Heart left ventricle (tissue), 16 donors: Measurements from ENCODE around the gene STUB1. TPM values are rescaled to one million over a fixed set of nuclear protein-coding genes. Genes with fewer than 3 reads are reported as not detected.

Experiments used
- ATAC-seq, 4 donors: fragments of 200-7000 bp; cut with Tn5 transposase; one replicate each; pipeline ENCODE4 v1.9.1; 2020 to 2022; ENCODE audit warnings: moderate library complexity in 4 of 4, mild to moderate bottlenecking in 3 of 4, moderate number of reproducible peaks in 1 of 4
- DNase-seq, 5 donors: peaks; one replicate each; pipeline ENCODE4 v3.0.0-alpha.2; 2020
- H3K27ac ChIP-seq, 12 donors: fragments of 200-600 bp; sonication (generic) in 4 of 12; one replicate each; pipeline versions ENCODE4 v1.5.0 to v1.8.0; 2016 to 2022; ENCODE audit warnings: mild to moderate bottlenecking in 2 of 12
- H3K27me3 ChIP-seq, 9 donors: fragments of 200-600 bp; sonication (generic) in 2 of 9; one replicate each; pipeline versions ENCODE4 v1.5.1 to v1.8.0; 2016 to 2022; ENCODE audit warnings: mild to moderate bottlenecking in 3 of 9
- H3K36me3 ChIP-seq, 9 donors: fragments of 200-600 bp; sonication (generic) in 2 of 9; one replicate each; pipeline versions ENCODE4 v1.5.0 to v1.8.0; 2018 to 2022; ENCODE audit warnings: mild to moderate bottlenecking in 2 of 9
- H3K4me1 ChIP-seq, 12 donors: fragments of 200-600 bp; sonication (generic) in 4 of 12; one replicate each; pipeline versions ENCODE4 v1.5.0 to v1.8.0; 2016 to 2022; ENCODE audit warnings: mild to moderate bottlenecking in 3 of 12
- H3K4me3 ChIP-seq, 12 donors: fragments of 200-600 bp; sonication (generic) in 4 of 12; one replicate each; pipeline versions ENCODE4 v1.5.0 to v1.8.0; 2017 to 2022; ENCODE audit warnings: mild to moderate bottlenecking in 9 of 12, moderate library complexity in 4 of 12
- H3K9me3 ChIP-seq, 12 donors: fragments of 200-600 bp; sonication (generic) in 4 of 12; one replicate each; pipeline versions ENCODE4 v1.5.0 to v1.8.0; 2016 to 2022; ENCODE audit warnings: mild to moderate bottlenecking in 1 of 12
- POLR2A ChIP-seq, 2 donors: fragments of 450-650 bp; IDR thresholded peaks; one replicate each; pipeline ENCODE4 v1.6.1; 2017; ENCODE audit warnings: antibody characterized with exemption in 2 of 2, mild to moderate bottlenecking in 2 of 2, moderate library complexity in 2 of 2
- WGBS, 4 donors: extraction: QIAGEN DNeasy Blood & Tissue Kit in 2 of 4; methylation state at CpG; one replicate each; pipeline versions ENCODE4 v1.1.5 to v1.1.7; 2013 to 2018; 5-methylcytosine and 5-hydroxymethylcytosine counted together
- intact Hi-C, 10 donors: fragments of 100-400 bp; cut with DNase I; formaldehyde crosslinking; loops; one replicate each; pipeline versions ENCODE4 v1.11.1 to v1.14.2; 2022
- polyA plus RNA-seq, 2 donors: library from polyadenylated mRNA; stranded (reverse); fragments of 200-250 nt; gene quantifications; one replicate each; pipeline ENCODE4 v1.2.3, GENCODE V29; 2013
- total RNA-seq, 9 donors: library from RNA; depleted of rRNA in 2 of 9; stranded (reverse); fragments of >200 nt in 2 of 9; fragmentation: NEBNext Ultra II Directional in 3 of 9; extraction: Animal tissue kit (Norgen Biotek cat#: 25700) in 3 of 9; gene quantifications; one replicate each; pipeline versions ENCODE4 v1.1.0 to v1.2.4, GENCODE V29; 2016 to 2023
- TF ChIP-seq, protein P1 (sequence below), 12 donors: fragments of 200-600 bp; sonication (generic) in 4 of 12; IDR thresholded peaks; one replicate each; pipeline versions ENCODE4 v1.5.0 to v1.8.0; 2018 to 2022; ENCODE audit warnings: antibody characterized with exemption in 12 of 12, mild to moderate bottlenecking in 5 of 12
- donor health status: ischemic (EF 13 %, LVEDD 7.1; RV severe dilation, severe dysfunction).
- donor health status: healthy with polysubstance abuse.
- donor health status: DM: no; HTN: yes; CAD: no.
- donor health status: DM: no; HTN: no; CAD: no.
- donor health status: ischemic (EF 25% LVEDD 6.9; RV normal size, moderate dysfunction).
- donor health status: ischemic (EF 25% LVEDD 5.7; RV mildly dilated, moderate dysfunction).
- donor health status: healthy.
- donor health status: DM: yes; HTN: yes; CAD: no.
- donor health status: ischemic (EF 35%, LVEDD 5.7; RV mildly dilated, moderate dysfunction).
- donor health status: nonischemic (EF 11% LVEDD 7.7; RV severe dilation, severe dysfunction).
- donor health status: DM: yes; HTN: yes; CAD: no.
- donor health status: PGD.
- donor health status: ischemic (EF 29% LVEDD 5.4; RV normal size, mild dysfunction).
- donor health status: nonischemic (EF 23%, LVEDD 6.1; RV moderate dilation, normal function).

STUB1 gene
- total and polyA plus RNA-seq, 11 donors, result 93.7 to 198 (median 116) TPM

DNA sequence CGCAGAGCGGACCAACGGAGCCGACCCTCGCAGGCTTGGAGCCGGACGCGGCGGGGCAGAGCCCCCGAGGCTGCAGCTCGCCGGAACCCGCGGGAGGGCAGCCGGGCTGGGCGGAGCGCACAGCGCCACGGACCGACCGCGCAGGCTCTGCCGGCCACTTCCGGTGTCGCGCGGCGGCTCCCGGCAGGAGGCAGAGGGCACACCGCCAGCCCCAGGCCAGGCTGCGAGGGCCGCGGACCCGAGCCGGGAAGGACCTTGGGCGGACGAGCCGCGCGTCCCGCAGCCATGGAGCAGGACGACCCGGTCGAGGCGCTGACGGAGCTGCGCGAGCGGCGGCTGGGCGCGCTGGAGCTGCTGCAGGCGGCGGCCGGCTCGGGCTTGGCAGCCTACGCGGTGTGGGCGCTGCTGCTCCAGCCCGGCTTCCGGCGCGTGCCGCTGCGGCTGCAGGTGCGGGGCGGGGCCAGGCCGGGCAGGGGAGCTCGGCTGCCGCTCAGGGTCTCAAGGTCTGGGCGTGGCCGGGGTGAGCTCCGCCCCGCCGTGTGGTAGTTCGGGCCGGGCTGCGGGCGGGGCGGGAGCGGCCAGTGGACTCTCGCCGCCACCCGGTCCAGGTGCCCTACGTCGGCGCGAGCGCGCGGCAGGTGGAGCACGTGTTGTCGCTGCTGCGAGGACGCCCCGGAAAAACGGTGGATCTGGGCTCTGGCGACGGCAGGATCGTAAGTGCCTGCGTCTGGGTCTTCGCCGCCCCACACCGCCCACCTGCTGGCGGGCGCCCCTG lies 41.0 kb downstream of the STUB1 start, which contains the start of gene ANTKMT:
Gene ANTKMT, plus strand, starts transcription at position 157 of the 775 bp plus-strand sequence. Its CDS starts 129 bp downstream, at position 286.
- H3K9me3 ChIP-seq, result no peaks in the 10 kb centered on the region
- peak within 1 kb of the TSS; percentile 62 to 98 (median 94) for H3K27ac ChIP-seq
- intact Hi-C loops, result no loop called here
- 1 to 60% (median 6%) methylated on average over 2 to 106 of the region's 106 CpGs for WGBS, 4 donors
- H3K4me1 ChIP-seq, result peaks cover 4 to 45% (median 30%) of the 10 kb centered on the region in 12 donors
- ATAC-seq (peak; percentile 34 to 89 (median 75)), DNase-seq (peak; percentile 80 to 88 (median 83))
- H3K36me3 ChIP-seq, result peaks cover 0 to 6% (median 0%) of the 10 kb centered on the region in 9 donors
- H3K4me3 ChIP-seq, result peak within 1 kb of the TSS; percentile 58 to 92 (median 80)
- H3K27me3 ChIP-seq, result peaks cover 0 to 7% (median 0%) of the 10 kb centered on the region in 9 donors
- TF ChIP-seq, protein P1, sequence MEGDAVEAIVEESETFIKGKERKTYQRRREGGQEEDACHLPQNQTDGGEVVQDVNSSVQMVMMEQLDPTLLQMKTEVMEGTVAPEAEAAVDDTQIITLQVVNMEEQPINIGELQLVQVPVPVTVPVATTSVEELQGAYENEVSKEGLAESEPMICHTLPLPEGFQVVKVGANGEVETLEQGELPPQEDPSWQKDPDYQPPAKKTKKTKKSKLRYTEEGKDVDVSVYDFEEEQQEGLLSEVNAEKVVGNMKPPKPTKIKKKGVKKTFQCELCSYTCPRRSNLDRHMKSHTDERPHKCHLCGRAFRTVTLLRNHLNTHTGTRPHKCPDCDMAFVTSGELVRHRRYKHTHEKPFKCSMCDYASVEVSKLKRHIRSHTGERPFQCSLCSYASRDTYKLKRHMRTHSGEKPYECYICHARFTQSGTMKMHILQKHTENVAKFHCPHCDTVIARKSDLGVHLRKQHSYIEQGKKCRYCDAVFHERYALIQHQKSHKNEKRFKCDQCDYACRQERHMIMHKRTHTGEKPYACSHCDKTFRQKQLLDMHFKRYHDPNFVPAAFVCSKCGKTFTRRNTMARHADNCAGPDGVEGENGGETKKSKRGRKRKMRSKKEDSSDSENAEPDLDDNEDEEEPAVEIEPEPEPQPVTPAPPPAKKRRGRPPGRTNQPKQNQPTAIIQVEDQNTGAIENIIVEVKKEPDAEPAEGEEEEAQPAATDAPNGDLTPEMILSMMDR (IDR thresholded peaks at IDR 0.05), result peak in 5 of 12 donors; percentile 10 to 24 (median 20)
- TF ChIP-seq POLR2A (IDR thresholded peaks at IDR 0.05), result peak in 1 of 2 donors; percentile 85

DNA sequence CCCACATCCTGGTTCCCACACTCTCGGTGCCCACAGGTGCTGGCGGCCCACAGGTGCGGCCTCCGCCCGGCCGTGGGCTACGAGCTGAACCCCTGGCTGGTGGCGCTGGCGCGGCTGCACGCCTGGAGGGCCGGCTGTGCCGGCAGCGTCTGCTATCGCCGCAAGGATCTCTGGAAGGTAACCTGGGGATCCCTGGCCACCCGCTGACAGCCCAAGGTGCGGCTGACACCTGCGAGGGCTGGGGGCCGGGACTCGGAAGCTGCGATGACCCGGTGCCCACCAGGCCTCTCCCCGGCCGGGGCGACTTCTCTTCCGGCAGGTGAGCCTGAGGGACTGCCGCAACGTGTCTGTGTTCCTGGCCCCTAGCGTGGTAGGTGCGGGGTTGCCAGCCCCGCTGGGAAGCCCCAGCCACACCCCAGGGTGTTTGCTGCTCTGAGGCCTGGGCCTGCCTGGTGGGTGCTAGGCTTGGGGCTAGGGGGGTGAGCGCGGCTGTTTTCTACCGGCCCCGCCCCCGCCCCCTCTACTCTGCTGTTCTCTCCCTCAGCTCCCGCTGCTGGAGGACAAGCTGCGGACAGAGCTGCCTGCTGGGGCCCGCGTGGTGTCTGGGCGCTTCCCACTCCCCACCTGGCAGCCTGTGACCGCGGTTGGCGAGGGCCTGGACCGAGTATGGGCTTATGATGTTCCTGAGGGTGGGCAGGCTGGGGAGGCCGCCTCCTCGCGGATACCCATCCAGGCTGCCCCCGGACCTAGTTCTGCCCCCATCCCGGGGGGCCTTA lies 41.7 kb downstream of the STUB1 start:
- DNase-seq (no peak), ATAC-seq (no peak)
- Histone ChIP-seq H3K27me3 (peaks cover 0 to 9% (median 0%) of the 10 kb centered on the region in 9 donors), H3K36me3 (peaks cover 0 to 6% (median 0%) of the 10 kb centered on the region in 9 donors), H3K4me3 (peak overlapping the region; percentile 58 to 92 (median 80)), H3K27ac (peak overlapping the region; percentile 62 to 98 (median 94)), H3K4me1 (peaks cover 4 to 47% (median 29%) of the 10 kb centered on the region in 12 donors), H3K9me3 (no peaks in the 10 kb centered on the region)
- intact Hi-C loops, result no loop called here
- TF ChIP-seq POLR2A (IDR thresholded peaks at IDR 0.05), result no peak
- TF ChIP-seq, protein P1 (IDR thresholded peaks at IDR 0.05), result no peak
- WGBS, 4 donors, result 82 to 89% (median 85%) methylated on average over 26 to 51 of the region's 51 CpGs

DNA sequence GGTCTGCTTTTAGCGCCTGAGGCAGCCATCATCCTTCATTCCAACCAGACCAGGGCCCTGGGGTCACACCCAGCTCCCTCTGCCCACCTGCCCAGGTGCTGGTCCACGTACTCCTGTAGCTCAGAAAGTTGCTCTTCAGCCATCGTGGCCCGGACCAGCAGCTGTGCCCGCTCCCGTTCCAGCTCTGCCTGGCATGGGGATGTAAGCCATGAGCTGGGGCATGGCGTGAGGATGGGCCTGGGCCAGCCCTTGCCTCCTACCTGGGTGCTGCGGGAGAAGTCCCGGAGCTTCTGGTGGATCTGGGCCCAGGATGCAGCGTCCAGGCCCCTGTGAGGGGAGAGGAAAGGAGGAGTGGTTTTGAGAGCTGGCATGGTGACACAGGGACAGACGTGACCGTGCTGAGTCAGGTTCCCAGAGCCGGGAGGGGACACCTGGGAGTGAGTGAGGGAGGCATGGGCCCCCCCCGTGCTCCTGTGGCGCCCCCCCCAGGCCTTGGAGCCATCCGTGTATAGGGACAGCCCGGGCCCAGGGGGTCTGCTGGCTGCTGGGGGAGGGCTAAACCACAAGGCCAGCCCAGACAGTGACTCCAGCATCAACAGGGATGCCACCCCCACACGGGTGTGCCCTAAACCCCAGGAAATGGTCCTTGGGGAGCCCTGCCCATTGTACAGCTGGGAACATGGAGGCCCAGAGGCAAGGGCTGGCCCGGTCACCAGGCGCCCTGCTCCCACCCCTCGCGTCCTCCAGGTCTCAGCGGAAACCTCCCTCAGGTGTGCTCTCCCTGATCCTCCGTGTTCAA lies 42.8 kb downstream of the STUB1 start:
- TF ChIP-seq POLR2A (IDR thresholded peaks at IDR 0.05), result no peak
- TF ChIP-seq, protein P1 (IDR thresholded peaks at IDR 0.05), result no peak
- ATAC-seq (no peak), DNase-seq (no peak)
- H3K36me3 ChIP-seq, result peaks cover 0 to 6% (median 0%) of the 10 kb centered on the region in 9 donors
- WGBS, 4 donors, result 87 to 89% (median 88%) methylated on average over 16 to 24 of the region's 24 CpGs
- H3K27ac ChIP-seq, result no peak overlapping the region
- no peak overlapping the region for H3K4me3 ChIP-seq
- intact Hi-C loops, result no loop called here
- H3K4me1 ChIP-seq, result peaks cover 8 to 52% (median 39%) of the 10 kb centered on the region in 12 donors
- H3K9me3 ChIP-seq, result no peaks in the 10 kb centered on the region
- H3K27me3 ChIP-seq, result peaks cover 0 to 18% (median 0%) of the 10 kb centered on the region in 9 donors
